ENCODE results near the gene MAML2. TPM values are rescaled to one million over a fixed set of nuclear protein-coding genes. Genes with fewer than 3 reads are reported as not detected.
A peak's percentile ranks its signal among the peaks of the same experiment; 100 is the strongest.

The MAML2 gene
- total RNA-seq, 2 experiments from 2014 or later, result 14.1 to 14.3 TPM

DNA sequence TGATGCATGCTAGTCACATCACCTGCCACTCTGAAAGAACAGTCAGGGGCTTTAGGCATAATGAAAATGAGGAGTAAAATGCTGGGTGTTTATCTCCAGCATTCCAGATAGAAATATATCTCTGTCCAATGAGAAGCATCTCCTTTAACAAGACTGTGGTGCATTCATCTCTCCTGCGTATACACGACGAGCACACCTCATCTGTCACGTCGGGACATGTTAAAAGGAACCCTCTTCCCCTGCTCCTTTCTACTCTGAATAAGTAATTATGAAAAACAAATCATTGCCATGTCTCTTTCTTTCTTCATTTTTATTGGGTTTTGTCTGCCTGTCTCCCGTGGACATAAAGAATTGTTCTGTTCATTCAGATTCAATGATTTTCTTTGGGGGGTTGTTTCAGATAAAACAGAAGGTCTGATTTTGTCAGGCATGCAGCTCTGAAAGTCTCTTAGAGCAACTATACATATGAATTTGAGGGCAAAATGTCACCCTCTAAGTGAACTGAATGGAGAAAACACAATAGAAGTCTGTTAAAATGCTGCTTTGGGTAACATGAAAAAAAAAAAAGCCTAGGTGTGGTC lies 195.0 kb downstream of the MAML2 start:
- no peak overlapping the region for H3K4me3 Mint-ChIP-seq
- H3K27ac Mint-ChIP-seq, result no peak overlapping the region
- peaks cover 24% of the 10 kb centered on the region for H3K36me3 Mint-ChIP-seq
- no peaks in the 10 kb centered on the region for H3K9me3 Mint-ChIP-seq
- H3K4me1 Mint-ChIP-seq, result peaks cover 39% of the 10 kb centered on the region
- H3K27me3 Mint-ChIP-seq, result no peaks in the 10 kb centered on the region
- no peak for DNase-seq

DNA sequence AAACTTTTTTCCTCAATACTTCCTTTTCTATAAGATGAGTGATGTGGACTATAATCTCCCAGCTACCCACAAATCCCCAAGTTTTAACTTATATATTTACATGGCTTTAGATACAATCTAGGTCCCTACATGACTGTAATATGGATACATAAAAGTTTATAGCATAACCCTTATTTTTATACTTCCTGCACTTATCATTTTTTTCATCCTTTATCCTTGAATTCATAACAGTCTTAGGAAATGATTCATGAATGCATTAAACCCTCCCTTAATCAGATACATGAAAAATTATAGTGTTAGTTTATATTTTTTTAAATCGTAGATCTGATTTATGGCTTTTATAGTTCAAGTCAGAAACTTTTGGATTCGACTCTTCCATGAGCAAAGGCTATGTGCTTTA lies 195.8 kb downstream of the MAML2 start:
- no peak for DNase-seq
- H3K4me1 Mint-ChIP-seq, result peaks cover 36% of the 10 kb centered on the region
- H3K36me3 Mint-ChIP-seq, result peaks cover 17% of the 10 kb centered on the region
- H3K27me3 Mint-ChIP-seq, result no peaks in the 10 kb centered on the region
- H3K27ac Mint-ChIP-seq, result no peak overlapping the region
- H3K4me3 Mint-ChIP-seq, result no peak overlapping the region
- no peaks in the 10 kb centered on the region for H3K9me3 Mint-ChIP-seq

DNA sequence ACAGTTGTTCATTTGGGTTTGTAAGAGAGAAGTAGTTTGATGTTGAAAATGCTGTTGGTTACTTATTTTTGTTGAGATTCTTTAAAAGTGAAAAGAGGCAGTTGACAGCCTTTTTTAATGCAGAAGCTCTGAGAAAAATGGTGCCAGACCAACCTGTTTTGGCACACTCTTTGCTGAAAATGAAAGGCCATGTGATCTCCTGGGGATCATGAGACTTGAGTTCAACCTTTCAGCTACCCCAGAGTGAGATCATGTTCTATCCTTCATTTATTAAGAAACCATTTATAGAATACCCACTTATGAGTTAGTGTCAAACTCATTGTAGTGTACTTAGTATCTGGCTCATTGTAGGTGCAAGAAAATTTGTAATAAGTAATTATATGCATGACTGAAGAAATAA lies 196.2 kb downstream of the MAML2 start:
- no peaks in the 10 kb centered on the region for H3K9me3 Mint-ChIP-seq
- no peak overlapping the region for H3K4me3 Mint-ChIP-seq
- no peaks in the 10 kb centered on the region for H3K27me3 Mint-ChIP-seq
- peaks cover 15% of the 10 kb centered on the region for H3K36me3 Mint-ChIP-seq
- H3K4me1 Mint-ChIP-seq, result peaks cover 37% of the 10 kb centered on the region
- DNase-seq, result no peak
- no peak overlapping the region for H3K27ac Mint-ChIP-seq

DNA sequence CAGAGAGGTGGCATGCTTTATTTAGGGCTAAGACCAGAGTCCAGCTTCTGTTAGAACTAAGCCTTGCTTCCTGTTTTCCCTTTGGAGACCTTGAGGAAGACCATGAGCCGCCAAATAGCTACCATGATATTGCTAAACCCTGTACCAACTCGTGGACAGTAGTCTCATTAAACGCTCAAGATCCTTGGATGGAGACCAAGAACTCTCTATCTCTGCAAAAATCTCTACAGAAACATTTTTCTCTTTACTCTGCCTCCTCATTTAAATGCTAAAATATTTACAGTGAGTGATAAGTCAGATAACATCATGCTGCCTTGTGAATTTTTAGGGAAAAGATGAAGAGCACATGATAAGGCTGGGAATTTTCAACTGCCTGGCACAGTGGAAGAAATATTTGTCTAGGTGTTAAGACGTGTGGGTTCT lies 197.8 kb downstream of the MAML2 start:
- no peak overlapping the region for H3K4me3 Mint-ChIP-seq
- H3K4me1 Mint-ChIP-seq, result peaks cover 50% of the 10 kb centered on the region
- no peak for DNase-seq
- no peaks in the 10 kb centered on the region for H3K9me3 Mint-ChIP-seq
- H3K36me3 Mint-ChIP-seq, result peaks cover 20% of the 10 kb centered on the region
- H3K27me3 Mint-ChIP-seq, result no peaks in the 10 kb centered on the region
- no peak overlapping the region for H3K27ac Mint-ChIP-seq

DNA sequence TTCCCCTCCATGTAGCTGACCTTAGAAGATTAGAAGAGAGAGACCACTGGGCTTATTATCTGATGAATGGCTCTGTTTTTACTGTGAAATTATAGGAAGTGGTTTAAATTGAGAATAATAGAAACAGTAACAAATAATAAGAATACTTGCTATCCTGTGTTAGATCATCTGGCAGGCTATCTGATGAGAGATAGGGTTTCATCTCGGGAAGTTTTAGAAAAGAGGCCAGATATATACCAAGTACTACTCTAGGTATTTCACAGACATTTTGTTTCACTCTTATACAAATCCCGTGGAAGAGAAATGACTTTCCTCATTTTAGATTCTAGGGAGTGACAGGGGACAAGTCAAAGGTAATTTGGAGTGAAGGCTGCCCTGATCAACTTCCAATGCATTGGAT lies 198.4 kb downstream of the MAML2 start:
- Mint-ChIP-seq H3K4me1 (peaks cover 56% of the 10 kb centered on the region), H3K9me3 (no peaks in the 10 kb centered on the region), H3K27ac (no peak overlapping the region), H3K27me3 (no peaks in the 10 kb centered on the region), H3K36me3 (peaks cover 26% of the 10 kb centered on the region), H3K4me3 (no peak overlapping the region)
- no peak for DNase-seq

DNA sequence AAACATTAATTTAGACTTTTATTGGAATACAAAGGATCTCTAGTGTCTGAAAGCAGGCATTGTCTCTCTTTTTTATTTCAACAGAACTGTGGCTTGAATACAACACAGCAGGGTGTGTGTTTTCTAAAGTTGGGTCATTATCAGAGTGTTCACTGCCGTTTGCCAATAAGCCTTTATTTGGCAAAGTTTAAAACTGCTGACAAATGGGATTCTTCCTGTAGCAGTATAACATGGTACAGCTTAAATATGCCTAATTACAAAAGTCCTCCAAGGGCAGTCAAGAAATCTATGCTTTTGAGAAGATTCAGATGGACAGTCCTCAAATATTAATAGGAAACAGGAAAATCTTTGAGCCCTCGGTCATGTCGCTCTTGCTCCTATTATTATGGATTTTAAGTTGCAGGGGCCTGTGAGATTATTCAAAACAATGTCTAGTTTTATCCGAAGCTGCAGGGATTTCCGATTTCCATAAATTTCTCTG lies 199.9 kb downstream of the MAML2 start:
- H3K27ac Mint-ChIP-seq, result peak overlapping the region; percentile 45
- H3K36me3 Mint-ChIP-seq, result peaks cover 28% of the 10 kb centered on the region
- no peaks in the 10 kb centered on the region for H3K9me3 Mint-ChIP-seq
- no peak overlapping the region for H3K4me3 Mint-ChIP-seq
- H3K27me3 Mint-ChIP-seq, result no peaks in the 10 kb centered on the region
- no peak for DNase-seq
- H3K4me1 Mint-ChIP-seq, result peaks cover 60% of the 10 kb centered on the region

DNA sequence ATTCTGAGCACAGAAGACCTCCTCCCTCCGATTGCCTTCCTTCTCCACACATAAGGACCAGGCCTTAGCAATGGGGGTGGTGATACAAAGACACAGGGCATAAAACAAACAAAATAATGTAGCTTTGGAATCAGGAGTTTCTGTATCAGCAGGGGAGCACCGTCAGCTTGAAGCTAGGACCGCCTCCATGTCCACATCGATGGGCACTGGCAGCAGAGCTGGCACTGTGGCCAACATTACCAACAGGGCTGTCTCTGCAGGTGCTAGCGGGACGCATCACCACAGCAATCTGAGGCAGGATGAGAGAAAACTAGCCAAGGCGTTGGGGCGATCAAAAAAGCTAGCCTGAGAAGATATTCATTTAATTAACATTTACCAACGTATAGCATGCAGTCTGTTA lies 201.4 kb downstream of the MAML2 start:
- H3K27ac Mint-ChIP-seq, result peak overlapping the region; percentile 46
- DNase-seq, result no peak
- H3K36me3 Mint-ChIP-seq, result peaks cover 29% of the 10 kb centered on the region
- peaks cover 67% of the 10 kb centered on the region for H3K4me1 Mint-ChIP-seq
- no peak overlapping the region for H3K4me3 Mint-ChIP-seq
- no peaks in the 10 kb centered on the region for H3K9me3 Mint-ChIP-seq
- no peaks in the 10 kb centered on the region for H3K27me3 Mint-ChIP-seq

DNA sequence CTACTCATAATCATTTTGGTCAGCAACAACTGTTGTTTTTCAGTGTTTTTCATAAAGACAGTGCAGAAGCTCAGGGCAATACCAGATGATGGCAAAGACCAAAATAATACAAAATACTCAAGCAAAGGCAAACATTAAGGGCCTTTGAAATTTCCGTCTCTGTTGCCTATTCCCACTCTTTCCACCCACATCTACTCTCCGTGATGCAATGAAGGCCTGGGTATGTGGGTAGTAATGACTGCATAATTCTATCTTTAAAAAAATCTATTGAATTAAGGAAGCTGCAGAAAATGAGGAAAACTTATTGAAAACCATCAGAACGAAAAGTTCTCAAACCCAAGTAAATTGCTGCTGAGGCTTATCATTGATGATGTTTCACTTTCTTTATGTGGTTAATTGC lies 203.3 kb downstream of the MAML2 start:
- Mint-ChIP-seq H3K27me3 (no peaks in the 10 kb centered on the region), H3K27ac (peak overlapping the region; percentile 59), H3K36me3 (peaks cover 24% of the 10 kb centered on the region), H3K4me3 (peak overlapping the region; percentile 37), H3K4me1 (peaks cover 70% of the 10 kb centered on the region), H3K9me3 (no peaks in the 10 kb centered on the region)
- no peak for DNase-seq

DNA sequence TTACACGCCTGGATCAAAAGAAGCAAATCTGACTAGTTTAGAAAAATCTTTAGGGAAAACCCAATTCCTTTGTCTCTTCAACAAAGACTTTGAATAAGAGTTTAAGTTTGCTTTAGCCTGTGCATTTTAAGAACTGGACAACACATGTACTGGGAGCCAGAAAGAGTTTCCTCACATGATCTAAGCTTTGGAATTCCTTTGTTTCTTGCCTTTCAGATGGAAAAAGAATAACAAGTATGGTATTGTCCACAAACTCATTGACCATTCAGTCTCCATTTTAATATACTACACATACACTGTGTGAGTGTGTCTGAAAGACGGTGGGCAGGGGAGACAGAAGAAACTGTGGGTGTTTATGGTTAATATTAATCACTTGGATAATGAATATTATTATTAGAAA lies 205.6 kb downstream of the MAML2 start:
- DNase-seq, result no peak
- H3K9me3 Mint-ChIP-seq, result no peaks in the 10 kb centered on the region
- no peaks in the 10 kb centered on the region for H3K27me3 Mint-ChIP-seq
- peak overlapping the region; percentile 22 for H3K4me3 Mint-ChIP-seq
- H3K36me3 Mint-ChIP-seq, result peaks cover 28% of the 10 kb centered on the region
- H3K4me1 Mint-ChIP-seq, result peaks cover 66% of the 10 kb centered on the region
- H3K27ac Mint-ChIP-seq, result peak overlapping the region; percentile 90

DNA sequence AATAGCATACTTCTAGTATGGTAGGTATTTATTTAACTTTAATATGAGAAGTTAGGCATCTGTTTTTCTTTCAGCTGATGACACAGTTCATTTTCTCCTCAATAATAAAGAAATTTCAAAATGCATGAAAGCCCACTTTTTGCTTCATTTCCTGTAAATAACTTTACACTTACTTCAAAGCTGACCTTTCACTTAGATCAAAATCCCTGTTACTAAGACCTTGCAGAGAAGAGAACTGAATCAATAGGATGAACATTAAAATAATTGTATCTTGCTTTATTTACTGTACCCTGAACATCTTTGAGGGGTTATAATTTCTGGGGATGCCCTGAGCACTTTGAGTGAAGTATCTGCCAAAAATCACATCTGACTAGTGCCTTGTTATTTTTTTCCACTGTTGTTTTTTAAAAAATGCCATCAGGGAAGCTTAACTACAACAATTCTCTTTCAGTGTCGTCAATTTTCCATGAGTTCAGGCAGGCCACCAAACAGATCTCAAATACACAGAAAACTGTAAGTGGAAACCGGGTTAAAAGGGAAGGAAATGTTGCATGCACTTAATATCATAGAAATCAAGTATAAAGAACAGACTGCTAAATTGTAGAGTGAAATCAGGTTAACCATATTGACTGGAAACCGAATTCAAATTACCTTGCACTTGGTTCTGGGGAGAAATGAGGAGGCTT lies 206.2 kb downstream of the MAML2 start:
- peak overlapping the region; percentile 90 for H3K27ac Mint-ChIP-seq
- DNase-seq, result no peak
- peaks cover 28% of the 10 kb centered on the region for H3K36me3 Mint-ChIP-seq
- H3K9me3 Mint-ChIP-seq, result no peaks in the 10 kb centered on the region
- H3K27me3 Mint-ChIP-seq, result no peaks in the 10 kb centered on the region
- H3K4me1 Mint-ChIP-seq, result peaks cover 68% of the 10 kb centered on the region
- peak overlapping the region; percentile 22 for H3K4me3 Mint-ChIP-seq

DNA sequence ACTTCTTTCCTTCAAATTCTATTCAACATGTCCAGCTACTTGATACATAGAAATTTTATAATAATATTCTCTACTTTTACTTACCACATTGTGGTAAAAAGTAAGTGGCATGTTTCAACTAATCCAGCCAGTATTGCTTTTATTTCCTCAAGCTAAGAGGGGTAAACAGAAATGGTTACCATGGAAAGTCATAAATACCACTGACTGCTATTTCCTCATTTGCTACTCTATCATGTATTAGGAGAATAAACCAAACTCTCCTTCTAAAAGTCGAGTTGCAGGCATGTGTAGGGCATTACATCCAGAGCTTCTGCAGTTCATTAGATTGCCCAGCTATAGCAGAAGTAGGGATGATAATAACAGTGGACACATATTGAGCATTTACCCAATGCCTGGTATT lies 208.4 kb downstream of the MAML2 start:
- H3K9me3 Mint-ChIP-seq, result no peaks in the 10 kb centered on the region
- H3K4me3 Mint-ChIP-seq, result no peak overlapping the region
- peaks cover 60% of the 10 kb centered on the region for H3K4me1 Mint-ChIP-seq
- peaks cover 23% of the 10 kb centered on the region for H3K36me3 Mint-ChIP-seq
- no peaks in the 10 kb centered on the region for H3K27me3 Mint-ChIP-seq
- H3K27ac Mint-ChIP-seq, result peak overlapping the region; percentile 47
- no peak for DNase-seq

DNA sequence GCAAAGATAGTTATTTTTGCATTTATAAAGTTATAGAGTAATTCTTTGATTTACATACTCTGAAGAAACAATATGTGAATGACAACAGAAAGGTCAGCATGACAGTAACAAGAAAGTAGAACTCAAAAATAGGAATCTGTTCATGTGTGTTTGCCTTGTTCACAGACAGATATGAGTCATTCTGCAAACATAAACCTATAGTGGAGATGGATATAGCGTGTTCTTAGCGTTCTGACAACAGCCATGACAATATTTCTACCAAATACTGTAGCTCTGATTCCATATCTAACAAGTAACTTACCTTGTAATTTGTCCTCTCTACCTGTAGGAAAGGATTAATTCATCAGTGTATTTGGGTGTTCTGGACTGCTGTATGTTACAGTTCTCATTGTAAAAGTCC lies 210.6 kb downstream of the MAML2 start:
- Mint-ChIP-seq H3K4me1 (peaks cover 56% of the 10 kb centered on the region), H3K4me3 (no peak overlapping the region), H3K27me3 (no peaks in the 10 kb centered on the region), H3K9me3 (no peaks in the 10 kb centered on the region), H3K27ac (no peak overlapping the region), H3K36me3 (peaks cover 31% of the 10 kb centered on the region)
- DNase-seq, result no peak

DNA sequence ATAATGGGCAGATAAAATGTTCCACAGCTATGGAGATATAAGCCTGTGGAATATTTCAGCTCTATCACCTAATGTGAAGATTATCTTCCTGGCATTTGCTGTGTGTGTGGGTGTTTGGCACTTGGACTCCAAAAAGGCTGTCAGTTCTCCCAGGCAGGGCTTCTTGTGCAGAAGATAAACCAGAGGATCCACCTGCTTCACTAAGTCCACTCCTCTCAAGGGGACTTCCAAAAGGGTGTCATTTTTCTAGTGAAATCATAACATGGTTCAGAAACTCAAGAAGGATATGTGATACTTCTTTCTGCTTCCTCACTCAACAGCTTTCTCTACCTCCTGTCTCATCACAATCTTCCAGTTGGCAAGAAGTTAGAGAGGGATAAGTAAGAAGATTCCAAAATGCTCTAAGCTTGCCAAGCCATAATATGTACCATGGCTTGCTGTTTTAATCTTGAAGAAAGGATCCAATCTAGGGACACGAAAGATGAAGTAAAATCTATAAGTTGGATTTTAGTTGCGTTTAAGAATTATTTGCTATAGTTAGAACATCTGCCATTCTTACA lies 212.9 kb downstream of the MAML2 start:
- no peak for DNase-seq
- H3K4me1 Mint-ChIP-seq, result peaks cover 59% of the 10 kb centered on the region
- no peak overlapping the region for H3K27ac Mint-ChIP-seq
- no peak overlapping the region for H3K4me3 Mint-ChIP-seq
- no peaks in the 10 kb centered on the region for H3K27me3 Mint-ChIP-seq
- H3K36me3 Mint-ChIP-seq, result peaks cover 45% of the 10 kb centered on the region
- peaks cover 2% of the 10 kb centered on the region for H3K9me3 Mint-ChIP-seq

DNA sequence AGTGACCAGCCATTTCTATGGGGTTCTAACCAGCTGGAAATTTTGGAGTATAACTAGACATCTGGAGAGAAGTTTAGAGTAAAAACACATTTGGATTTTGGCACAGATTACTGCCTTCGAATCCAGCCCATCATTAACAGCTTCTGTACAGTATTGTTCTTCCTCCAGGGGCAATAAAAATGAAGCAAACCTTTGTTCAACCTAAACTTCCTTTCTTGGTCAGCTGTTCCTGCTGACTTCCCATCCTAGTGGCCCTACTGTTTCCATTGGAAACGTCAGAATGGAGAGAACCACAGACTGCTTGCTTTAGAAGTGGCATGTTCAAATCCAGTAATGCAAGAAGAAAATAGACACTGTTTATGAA lies 215.4 kb downstream of the MAML2 start:
- H3K36me3 Mint-ChIP-seq, result peaks cover 50% of the 10 kb centered on the region
- H3K27ac Mint-ChIP-seq, result peak overlapping the region; percentile 46
- no peaks in the 10 kb centered on the region for H3K27me3 Mint-ChIP-seq
- H3K4me3 Mint-ChIP-seq, result no peak overlapping the region
- peaks cover 2% of the 10 kb centered on the region for H3K9me3 Mint-ChIP-seq
- no peak for DNase-seq
- peaks cover 72% of the 10 kb centered on the region for H3K4me1 Mint-ChIP-seq

DNA sequence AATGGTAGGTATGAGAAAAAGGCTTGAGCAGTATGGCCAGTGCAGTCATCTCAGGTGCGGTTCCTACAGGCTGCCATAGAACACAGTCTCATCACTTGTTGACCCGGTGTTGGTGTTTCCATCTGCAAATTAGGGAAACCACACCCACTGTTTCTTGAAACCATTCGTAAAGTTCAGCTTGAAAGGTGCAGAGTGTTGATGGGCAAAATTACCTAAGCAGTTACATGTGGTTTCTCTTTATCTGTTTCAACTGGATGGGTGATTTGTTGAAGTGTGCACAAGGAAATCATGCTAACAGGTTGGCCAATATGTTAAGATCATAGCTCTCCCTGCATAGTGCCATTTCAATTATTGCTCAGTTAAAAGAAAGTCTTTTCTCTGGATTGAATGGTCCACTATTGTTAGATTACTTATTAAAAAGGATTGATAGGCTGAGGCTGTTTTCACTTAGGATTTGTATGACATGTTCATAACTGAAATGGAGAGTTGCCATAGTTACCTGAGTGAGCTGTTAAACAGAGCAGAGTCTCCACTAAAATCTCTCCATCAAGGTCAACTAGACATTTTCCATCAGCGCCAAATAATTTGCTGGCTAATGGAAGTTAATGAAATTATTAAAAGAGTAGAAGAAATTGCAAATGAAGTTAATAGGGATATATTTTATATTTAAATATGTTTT lies 215.9 kb downstream of the MAML2 start:
- Mint-ChIP-seq H3K4me1 (peaks cover 68% of the 10 kb centered on the region), H3K4me3 (no peak overlapping the region), H3K27ac (peak overlapping the region; percentile 80), H3K27me3 (no peaks in the 10 kb centered on the region), H3K36me3 (peaks cover 50% of the 10 kb centered on the region), H3K9me3 (peaks cover 2% of the 10 kb centered on the region)
- no peak for DNase-seq

All from activated naive CD8-positive, alpha-beta T cell treated with anti-CD3 and anti-CD28 coated beads for 36 hours (primary cell).